ENCODE measurements around the gene TUBE1.
A peak's percentile ranks its signal among the peaks of the same experiment; 100 is the strongest.

TUBE1 gene, protein sequence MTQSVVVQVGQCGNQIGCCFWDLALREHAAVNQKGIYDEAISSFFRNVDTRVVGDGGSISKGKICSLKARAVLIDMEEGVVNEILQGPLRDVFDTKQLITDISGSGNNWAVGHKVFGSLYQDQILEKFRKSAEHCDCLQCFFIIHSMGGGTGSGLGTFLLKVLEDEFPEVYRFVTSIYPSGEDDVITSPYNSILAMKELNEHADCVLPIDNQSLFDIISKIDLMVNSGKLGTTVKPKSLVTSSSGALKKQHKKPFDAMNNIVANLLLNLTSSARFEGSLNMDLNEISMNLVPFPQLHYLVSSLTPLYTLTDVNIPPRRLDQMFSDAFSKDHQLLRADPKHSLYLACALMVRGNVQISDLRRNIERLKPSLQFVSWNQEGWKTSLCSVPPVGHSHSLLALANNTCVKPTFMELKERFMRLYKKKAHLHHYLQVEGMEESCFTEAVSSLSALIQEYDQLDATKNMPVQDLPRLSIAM

DNA sequence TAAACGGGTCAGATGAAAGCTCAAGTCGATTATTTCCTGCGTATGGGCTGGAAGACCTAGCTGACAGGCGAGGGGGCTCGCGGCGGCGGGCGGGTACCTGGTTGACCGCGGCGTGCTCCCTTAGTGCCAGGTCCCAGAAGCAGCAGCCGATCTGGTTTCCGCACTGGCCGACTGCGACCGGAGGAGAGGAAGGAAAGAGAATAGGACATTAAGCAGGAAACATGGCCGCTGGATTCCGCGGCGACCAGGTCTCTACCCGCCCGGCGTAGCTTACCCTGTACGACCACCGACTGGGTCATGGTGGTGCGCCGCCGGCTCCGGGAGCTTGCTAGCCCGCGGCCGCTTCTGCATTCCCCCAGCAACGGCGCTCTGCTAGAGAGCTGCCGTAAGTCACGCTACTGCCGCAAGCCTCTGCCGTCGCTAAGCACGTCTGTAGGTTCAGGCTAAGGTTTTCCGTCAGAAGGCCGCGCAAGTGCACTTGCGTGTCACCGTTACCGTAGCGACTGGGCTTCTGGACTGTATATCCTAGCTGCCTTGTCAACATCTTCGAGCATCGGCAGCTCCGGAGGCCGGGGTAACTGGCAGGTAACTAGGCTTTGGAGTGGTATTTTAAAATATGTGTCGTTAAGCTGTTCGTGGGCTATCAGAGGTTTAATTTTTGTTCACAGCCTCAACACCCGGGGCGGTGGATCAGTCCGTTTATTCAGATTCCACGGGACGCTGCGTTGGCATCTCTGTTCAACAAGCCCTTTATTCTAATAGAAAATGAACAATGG, at the start of gene TUBE1, which contains the start of gene FAM229B:
Gene TUBE1, minus strand, starts transcription at position 347 of the 776 bp plus-strand sequence. Its CDS starts 48 bp downstream, at position 299.
Gene FAM229B, plus strand, starts transcription at position 456 of the 776 bp plus-strand sequence. CDS start 11,693 bp downstream, outside the sequence.
- in situ Hi-C loops (cut with HindIII; ENCODE audit: low sequenced_read_pairs), result no loop called here
- TF ChIP-seq, protein P1, sequence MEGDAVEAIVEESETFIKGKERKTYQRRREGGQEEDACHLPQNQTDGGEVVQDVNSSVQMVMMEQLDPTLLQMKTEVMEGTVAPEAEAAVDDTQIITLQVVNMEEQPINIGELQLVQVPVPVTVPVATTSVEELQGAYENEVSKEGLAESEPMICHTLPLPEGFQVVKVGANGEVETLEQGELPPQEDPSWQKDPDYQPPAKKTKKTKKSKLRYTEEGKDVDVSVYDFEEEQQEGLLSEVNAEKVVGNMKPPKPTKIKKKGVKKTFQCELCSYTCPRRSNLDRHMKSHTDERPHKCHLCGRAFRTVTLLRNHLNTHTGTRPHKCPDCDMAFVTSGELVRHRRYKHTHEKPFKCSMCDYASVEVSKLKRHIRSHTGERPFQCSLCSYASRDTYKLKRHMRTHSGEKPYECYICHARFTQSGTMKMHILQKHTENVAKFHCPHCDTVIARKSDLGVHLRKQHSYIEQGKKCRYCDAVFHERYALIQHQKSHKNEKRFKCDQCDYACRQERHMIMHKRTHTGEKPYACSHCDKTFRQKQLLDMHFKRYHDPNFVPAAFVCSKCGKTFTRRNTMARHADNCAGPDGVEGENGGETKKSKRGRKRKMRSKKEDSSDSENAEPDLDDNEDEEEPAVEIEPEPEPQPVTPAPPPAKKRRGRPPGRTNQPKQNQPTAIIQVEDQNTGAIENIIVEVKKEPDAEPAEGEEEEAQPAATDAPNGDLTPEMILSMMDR (IDR thresholded peaks at IDR 0.05; ENCODE audit: low read depth, low read length), result peak; percentile 13
- DNase-seq (ENCODE audit: low read depth, low spot score), result peak; percentile 98
- peak within 1 kb of the TSS; percentile 82 for H3K4me3 ChIP-seq (ENCODE audit: low read depth, low read length)

DNA sequence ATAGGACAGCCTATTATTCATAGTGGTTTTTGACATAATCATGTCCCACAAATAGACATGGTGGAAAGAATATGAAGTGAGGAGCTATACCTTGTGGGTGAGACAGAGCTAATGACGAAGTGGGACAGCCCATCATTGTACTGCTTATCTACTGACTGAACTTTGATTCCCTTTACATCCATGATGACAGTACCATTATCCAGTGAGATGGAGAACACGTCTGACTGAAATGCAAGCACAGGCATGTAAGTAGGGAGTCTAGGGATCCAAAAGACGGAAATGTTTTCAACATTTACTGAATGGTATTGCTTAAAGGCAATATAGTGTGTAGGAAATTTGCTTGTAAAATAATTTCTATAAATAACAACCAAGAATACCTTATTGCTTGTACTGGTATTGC, 43.6 kb upstream of the TUBE1 start:
- in situ Hi-C loops (cut with HindIII; ENCODE audit: low sequenced_read_pairs), result no loop called here
- DNase-seq (ENCODE audit: low read depth, low spot score), result no peak
- TF ChIP-seq, protein P1 (IDR thresholded peaks at IDR 0.05; ENCODE audit: low read depth, low read length), result no peak
- H3K4me3 ChIP-seq (ENCODE audit: low read depth, low read length), result no peak overlapping the region

DNA sequence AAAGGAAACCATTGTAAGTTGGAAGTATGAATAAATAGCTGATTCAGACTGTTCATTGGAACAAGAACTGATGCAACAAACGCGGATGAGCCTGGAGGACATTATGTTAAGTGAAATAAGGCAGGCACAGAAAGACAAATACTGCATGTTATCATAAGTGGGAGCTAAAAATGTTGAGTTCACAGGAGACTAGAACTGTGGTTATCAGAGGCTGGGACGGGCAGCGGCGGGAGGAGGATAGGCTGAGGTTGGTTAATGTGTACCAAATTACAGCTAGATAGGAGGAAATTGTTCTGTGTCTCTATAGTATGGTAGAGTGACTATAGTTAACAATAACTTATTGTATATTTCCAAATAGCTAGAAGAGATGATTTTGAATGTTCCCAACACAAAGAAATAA, 40.9 kb upstream of the TUBE1 start:
- H3K4me3 ChIP-seq (ENCODE audit: low read depth, low read length), result no peak overlapping the region
- TF ChIP-seq, protein P1 (IDR thresholded peaks at IDR 0.05; ENCODE audit: low read depth, low read length), result no peak
- in situ Hi-C loops (cut with HindIII; ENCODE audit: low sequenced_read_pairs), result no loop called here
- DNase-seq (ENCODE audit: low read depth, low spot score), result no peak

DNA sequence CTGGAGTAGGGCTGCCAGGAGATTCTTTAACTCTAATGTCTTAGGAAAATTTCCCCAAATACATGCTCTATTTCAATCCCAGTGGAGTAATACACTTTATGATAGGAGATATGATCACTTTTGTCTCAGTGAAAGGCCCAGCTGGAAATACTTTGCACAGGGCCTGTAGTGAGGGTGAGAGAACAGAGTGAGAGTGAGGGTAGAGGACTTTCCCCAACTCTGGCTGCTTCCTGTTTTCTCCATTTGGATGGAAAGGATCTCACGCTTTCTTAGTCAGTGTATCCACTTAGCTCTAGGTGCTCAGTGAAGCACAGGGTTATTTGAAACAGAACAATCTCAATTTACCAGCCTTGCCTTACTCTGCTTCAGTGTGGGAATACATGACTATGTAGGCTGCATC, 36.7 kb upstream of the TUBE1 start:
- TF ChIP-seq, protein P1 (IDR thresholded peaks at IDR 0.05; ENCODE audit: low read depth, low read length), result no peak
- in situ Hi-C loops (cut with HindIII; ENCODE audit: low sequenced_read_pairs), result no loop called here
- H3K4me3 ChIP-seq (ENCODE audit: low read depth, low read length), result no peak overlapping the region
- no peak for DNase-seq (ENCODE audit: low read depth, low spot score)

DNA sequence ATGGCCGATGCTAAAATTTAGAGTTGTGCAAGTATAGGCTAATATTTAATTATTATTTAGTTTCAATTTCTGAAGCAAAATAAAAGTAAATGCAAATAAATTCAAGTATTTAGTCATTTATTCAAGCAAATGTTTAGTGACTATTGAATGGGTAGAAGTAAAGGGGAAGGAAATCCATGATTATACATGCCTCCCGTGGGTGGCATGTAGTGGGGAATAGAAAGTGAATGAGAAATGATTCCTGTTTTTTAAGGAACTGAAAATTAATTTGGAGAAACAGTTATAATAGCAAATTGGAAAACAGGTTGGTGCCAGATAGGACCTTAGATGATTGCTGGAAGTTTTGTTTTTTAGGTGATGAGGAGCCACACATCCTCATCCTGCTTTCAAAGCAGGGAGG, 35.5 kb upstream of the TUBE1 start:
- TF ChIP-seq, protein P1 (IDR thresholded peaks at IDR 0.05; ENCODE audit: low read depth, low read length), result no peak
- DNase-seq (ENCODE audit: low read depth, low spot score), result no peak
- in situ Hi-C loops (cut with HindIII; ENCODE audit: low sequenced_read_pairs), result no loop called here
- no peak overlapping the region for H3K4me3 ChIP-seq (ENCODE audit: low read depth, low read length)

DNA sequence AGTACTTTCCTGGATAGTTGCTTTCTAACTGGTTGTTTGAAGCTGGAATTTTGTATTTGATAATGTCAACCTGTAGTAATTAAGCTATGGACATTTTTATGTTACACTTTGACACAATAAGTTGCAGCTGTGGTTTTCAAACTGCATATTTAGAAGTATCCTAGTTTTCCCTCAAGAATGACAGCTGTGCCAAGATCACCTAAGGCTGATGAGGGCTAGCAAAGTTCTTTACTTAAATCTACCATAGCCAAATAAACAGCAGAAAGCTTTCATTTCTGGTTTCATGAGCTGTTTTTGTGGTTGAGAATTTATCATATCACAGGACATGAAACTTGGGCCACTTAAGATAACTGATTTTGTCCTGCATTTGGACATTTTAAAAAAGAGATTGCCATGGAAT, 30.8 kb upstream of the TUBE1 start:
- TF ChIP-seq, protein P1 (IDR thresholded peaks at IDR 0.05; ENCODE audit: low read depth, low read length), result no peak
- no peak for DNase-seq (ENCODE audit: low read depth, low spot score)
- H3K4me3 ChIP-seq (ENCODE audit: low read depth, low read length), result no peak overlapping the region
- in situ Hi-C loops (cut with HindIII; ENCODE audit: low sequenced_read_pairs), result no loop called here

All from astrocyte of the spinal cord (primary cell).